GM12891 (cell line): ENCODE data around the gene LSM3.

Experiments
- POLR2A ChIP-seq: IDR thresholded peaks from 2 replicates; pipeline ENCODE4 v1.6.1; 2011; ENCODE audit warnings: low read depth, low read length, control low read depth
- POLR2AphosphoS5 ChIP-seq: IDR thresholded peaks from 2 replicates; pipeline ENCODE4 v1.6.1; 2011; ENCODE audit warnings: low read depth, low read length, control low read depth
- POU2F2 ChIP-seq: IDR thresholded peaks from 2 replicates; pipeline ENCODE4 v1.6.1; 2011; ENCODE audit warnings: low read depth, mild to moderate bottlenecking, control low read depth, low read length, moderate library complexity
- SPI1 ChIP-seq: IDR thresholded peaks from 2 replicates; pipeline ENCODE4 v1.6.1; 2011; ENCODE audit warnings: low read depth, low read length, control low read depth
- TAF1 ChIP-seq: IDR thresholded peaks from 2 replicates; pipeline ENCODE4 v1.6.1; 2011; ENCODE audit warnings: low read depth, low read length, control low read depth

DNA sequence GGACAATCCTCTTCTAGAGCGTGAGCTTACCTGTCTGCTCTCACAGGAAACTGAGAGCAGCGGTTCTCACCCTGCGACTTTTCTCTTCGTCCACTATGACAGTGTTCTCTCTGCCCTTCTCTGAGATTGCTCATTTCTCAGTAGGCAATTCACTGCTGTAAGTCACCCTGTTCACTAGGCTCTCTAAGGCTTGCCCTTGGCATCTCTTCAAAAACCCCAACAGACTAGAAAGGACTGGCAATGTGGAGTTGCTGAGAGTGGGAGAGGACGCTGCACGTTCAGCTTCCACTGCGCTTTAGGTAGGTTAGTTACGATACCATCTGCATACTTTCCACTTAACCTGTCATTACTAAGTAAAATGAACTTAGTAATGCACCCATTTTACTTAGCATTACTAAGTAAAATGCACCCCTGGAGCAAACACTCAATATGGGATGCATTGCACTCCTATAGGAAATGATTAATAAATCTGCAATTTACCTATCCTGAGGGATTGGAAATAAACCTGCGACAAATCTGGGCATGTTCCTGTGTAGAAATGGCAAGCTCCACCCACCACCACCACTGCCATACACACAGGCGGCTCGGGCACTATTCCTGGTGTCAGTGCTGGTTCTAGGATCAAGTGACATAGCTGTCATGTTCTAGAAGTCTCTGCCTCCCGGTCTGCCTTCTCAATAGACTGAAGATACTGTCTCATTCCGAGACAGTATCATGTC, 21.6 kb upstream of the LSM3 start:
- TF ChIP-seq POLR2A (no peak), POLR2AphosphoS5 (no peak), TAF1 (no peak), SPI1 (no peak), POU2F2 (no peak)
